HG03103 (cell line): ENCODE results near the gene DCLK2.

Experiments used
- ATAC-seq: cut with Tn5 transposase; IDR thresholded peaks from one replicate; pipeline ENCODE4 v1.9.1; 2021; ENCODE audit warnings: low read depth; ENCODE audit not compliant: unreplicated experiment

Gene DCLK2

DNA sequence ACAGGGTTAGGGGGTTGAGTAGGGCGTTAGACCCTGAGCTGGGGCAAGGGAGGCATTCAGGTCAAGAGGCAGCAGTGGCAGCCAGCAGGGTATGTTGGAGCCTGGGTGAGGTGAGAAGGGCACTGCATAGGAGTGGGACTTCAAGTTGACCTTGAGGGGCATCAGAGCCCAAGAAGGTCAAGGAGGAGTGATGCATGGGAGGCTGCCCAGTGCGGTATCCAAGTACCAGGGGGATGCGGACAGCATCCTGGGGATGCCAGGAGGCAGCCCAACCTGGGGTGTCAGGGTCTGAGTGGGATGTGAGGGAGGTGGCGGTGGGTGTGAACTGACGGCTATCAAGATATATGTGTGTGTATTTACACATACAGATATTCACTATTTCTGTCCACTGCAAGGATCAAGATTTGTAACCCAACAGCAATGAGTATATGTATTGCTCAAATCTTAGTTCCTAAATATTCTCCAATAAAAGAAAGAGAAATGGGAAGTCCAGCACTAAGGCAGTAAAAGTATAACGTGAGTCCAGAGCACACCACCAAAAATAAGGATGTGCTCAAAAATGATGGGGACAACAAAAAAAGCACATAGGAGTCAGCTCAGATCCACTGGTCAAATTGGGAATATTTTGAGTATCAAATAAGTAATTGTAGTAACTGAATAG lies 9.8 kb upstream of the DCLK2 start:
- ATAC-seq: no peak

DNA sequence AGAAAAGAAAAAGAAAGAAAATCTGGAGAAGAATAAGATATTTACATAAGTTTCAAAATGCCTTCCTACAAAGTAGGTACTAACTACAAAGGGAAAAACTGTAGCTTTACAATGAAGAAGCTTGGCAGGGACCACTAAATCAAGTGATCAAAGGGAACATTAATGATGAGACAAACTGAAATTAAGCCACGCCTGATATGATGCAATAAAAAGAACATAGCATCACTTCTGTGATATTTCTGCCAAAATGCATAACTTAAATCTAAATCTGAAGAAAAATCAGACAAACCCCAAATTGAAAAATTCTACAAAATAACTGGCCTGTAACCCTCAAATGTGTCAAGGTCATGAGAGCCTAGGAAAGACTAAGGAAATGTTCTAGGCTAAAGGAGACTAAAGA lies 8.9 kb upstream of the DCLK2 start:
- no peak for ATAC-seq

DNA sequence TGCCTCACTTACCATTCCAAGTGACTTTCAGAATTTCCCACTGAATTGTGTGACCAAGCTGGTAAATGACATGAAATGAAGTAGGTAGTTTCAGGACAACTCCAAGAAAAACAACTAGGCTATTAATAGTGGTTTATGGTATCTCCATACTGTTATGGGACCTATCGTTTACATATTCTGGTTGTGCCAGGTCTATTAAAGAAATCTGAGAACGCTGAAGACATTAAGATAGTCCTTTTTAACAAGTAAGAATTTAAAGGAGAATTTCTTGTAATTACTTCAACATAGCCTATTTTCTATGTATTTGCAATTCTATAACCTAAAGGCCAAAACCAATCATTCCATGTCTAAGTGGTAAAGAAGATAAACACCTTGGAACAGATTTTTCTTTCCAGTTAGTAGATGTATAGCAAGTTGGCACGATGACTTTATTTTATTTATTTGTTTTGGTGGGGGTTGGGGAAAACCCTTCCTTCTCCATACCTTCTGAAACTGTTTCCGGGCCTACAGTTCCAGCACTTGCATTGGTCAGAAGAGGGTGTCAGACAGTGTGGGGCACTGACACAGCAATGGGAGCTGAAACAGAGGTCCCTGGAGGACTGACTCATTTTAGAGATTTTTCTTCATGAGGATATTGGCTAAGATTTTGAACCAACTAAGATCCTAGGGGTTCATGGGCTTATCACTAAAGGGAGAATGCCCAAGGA lies 7.6 kb upstream of the DCLK2 start:
- ATAC-seq: no peak

DNA sequence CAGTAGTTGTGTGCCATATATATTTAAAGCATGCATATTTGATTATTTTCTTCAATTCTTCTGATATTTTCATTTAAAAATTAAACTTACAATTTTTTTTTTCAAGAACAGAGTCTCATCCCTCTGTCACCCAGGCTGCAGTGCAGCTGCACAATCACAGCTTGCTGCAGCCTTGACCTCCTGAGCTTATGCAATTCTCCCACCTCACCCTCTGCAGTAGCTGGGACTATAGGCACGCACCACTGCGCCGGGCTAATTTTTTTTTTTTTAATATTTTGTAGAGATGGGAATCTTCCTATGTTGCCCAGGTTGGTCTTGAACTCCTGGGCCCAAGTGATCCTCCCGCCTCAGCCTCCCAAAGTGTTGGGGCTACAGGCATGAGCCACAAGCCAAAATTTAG lies 5.8 kb upstream of the DCLK2 start:
- ATAC-seq: no peak

DNA sequence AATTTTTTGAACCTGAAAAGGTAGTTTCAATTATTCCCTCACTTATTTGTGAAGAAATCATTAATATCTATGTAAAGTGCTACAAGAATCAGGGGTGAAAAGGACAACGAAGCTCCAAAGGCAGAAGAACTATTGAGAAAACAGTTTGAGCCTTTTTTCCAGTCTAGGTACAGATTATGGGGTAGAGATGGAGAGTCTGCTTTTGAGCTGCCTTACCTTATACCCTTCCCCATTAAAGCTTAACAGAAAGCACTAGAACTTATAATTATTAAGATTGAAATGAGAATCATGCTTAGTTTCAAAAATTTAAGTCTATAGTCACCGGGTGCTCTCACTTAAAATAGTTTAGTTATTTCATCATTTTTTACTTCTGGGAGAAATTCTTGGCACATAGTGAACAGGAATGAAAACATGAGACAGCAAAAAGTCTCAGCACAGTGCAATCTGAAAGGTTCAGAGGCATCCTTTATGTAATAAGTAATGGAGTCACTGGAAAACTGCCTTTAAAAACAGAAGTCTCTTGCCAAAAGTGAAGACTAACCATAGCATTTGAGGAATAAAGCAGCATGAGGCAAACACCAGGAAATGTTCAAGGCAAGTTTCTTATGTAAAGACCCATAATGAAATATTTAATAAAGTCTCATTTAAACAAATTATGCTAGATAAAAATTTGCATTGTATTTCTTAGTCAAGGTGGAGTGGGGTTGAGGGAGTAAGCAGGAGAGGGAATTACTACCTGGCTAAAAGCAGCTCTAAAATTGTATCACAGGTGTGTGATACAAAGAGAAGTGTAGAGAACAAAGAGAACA lies 5.1 kb upstream of the DCLK2 start:
- no peak for ATAC-seq

DNA sequence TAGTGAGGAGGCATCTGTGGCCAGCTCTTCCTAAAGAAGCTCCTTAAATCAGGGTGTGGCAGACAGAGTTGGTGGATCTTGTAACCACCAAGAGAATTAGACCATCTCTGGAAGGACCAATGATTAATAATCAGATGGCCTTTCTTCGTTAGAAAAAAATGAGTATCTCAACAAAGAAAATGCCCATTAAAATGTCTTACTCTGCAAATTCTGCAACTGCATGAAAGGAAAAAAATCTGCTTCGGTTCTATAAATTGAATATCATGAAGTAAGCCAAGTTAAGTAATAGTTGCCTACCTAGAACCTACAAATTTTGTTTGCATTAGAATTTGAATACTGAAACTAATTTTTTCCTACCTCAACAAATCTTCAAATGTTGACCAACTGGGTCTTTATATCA lies 4.2 kb upstream of the DCLK2 start:
- ATAC-seq: no peak

DNA sequence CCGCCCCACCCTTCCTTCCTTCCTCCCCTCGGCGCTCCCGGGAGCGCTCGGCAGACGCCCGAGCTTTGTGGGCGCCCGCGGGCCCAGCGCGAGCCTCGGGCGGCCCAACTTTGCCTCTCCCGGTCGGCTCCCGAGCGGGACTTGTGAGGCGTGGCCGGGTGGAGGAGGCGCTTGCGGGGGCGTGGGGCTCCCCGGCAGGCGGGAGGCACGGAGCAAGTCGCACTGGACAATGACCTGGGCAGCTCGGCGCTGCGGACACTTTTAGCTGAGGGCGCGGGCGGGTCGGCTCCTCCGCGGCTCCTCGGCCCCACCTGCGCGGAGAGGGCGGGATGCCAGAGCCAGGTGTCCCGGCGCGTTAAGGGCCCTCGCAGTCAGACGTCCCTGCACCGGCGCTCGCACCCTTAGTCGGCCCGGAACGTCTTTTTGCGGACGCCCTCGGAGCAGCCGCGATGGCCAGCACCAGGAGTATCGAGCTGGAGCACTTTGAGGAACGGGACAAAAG lies 385 bp downstream of the DCLK2 start:
- ATAC-seq: no peak

DNA sequence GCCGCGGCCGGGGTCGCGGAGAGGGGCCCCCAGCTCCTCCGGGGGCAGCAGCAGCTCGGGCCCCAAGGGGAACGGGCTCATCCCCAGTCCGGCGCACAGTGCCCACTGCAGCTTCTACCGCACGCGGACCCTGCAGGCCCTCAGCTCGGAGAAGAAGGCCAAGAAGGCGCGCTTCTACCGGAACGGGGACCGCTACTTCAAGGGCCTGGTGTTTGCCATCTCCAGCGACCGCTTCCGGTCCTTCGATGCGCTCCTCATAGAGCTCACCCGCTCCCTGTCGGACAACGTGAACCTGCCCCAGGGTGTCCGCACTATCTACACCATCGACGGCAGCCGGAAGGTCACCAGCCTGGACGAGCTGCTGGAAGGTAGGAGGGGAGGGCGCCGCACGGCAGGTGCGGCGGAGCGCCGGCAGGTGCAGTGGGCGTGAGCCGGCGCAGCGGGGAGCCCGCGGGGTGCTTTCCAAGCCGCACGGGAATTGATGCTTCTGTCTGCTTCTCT lies 886 bp downstream of the DCLK2 start:
- no peak for ATAC-seq

DNA sequence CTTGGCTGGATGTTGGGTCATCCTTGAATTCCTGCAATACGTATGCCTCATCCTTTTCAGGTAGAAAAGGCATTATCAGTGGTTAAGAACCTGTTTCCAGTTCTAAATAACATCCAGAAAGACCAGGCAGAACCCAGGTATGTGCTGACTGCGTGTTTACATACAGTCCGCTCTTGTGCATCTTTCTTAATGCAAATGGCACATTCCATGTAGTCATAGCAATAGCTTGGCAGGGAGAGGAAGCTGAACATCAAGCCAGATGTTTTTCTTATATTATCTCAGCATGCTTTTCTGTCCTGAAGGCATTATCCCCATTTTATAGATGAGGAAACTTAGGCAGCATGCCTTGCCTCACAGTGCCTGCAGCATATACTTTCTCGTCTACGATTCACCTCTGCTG lies 2.1 kb downstream of the DCLK2 start:
- no peak for ATAC-seq

DNA sequence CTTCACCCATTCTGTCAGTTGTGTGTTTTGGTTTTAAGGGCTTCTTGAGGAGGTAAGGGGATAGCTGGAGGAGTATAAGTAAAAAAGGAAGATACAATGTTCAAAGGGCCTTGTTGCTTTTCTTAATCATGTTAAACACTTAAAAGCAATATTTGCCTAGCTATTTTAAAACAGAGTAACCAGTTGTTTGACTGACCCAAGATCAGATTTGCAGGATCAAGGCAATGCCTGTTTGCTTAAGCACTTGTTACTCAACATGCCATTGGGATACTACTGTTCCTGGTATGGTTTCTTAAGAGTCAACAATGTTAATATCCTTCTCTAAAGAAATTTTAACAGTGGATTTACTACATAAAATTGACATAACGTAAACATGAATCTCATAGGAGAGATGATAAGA lies 2.6 kb downstream of the DCLK2 start:
- ATAC-seq: no peak

DNA sequence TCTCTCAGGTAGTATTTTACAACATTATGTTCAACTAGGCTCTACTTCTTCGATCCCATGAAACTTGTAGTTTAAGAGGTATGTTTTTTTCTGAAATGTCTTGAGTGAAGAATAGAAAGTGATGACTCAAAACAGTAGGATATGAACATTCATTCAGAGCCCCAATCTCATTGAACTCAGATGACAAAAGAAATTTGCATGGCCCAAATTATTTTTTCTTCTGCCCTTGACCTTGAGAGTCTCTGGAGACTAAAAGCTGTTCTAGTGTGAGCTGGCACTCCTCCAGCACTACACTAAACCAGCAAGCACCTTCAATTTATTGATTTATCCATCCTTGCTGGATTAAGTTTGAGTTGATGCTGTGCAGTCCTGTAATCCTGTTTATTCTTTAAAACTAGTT lies 4.0 kb downstream of the DCLK2 start:
- peak; percentile 76 for ATAC-seq

DNA sequence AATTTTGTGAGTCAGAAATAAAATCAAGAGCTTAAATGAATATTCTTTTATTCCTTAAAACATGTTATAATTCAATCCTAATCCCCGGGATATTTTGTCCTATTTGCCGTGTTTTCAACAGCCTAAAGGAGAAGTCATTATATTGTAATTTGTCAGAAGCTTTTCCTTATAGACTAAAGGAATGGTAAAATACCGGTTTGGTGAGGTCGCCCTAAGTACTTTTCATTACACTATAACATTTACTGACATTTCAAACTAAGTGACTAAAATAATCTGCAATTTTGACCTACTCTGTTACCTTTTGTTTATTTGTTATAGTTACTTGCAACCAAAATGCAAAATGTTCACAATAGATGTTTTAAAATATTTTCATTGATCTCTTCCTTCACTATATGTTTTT lies 8.8 kb downstream of the DCLK2 start:
- ATAC-seq: no peak

DNA sequence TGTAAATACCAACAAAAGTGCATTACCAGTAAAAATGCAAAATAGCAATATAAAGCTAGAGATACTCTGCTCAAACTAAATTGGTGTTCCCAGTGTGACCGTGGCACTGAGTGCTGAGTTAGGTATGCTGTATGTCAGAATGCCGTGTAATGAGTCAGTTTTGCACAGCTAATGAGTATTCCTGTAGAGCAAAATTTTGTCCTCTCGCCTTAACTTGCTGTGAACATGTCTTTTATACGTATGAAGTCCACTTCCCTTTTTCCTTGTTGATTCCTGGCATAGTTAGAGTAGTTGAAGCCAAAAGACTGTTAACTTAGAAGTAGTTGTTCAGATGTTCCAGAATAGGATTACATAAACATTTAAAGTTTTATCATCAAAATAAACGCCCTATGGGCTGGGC lies 11.5 kb downstream of the DCLK2 start:
- no peak for ATAC-seq

DNA sequence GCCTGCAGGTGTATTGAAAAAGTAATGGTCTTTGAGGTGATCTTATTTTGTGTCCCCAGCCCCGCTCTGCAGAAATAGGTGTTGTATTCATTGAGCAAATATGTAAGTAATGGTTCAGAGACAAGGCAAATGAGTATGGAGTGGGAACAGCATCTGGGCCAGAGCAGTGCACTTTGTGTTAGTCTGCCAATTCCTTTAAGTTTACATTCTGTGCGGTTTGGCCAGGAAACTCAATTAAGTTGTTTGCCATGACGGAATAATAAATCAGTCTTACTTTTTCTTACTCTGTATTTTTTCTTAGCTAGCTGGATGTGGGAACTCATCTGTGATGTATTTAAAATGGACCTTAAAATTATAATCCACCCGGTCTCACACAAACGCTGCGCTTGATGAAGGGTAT lies 12.6 kb downstream of the DCLK2 start:
- no peak for ATAC-seq

DNA sequence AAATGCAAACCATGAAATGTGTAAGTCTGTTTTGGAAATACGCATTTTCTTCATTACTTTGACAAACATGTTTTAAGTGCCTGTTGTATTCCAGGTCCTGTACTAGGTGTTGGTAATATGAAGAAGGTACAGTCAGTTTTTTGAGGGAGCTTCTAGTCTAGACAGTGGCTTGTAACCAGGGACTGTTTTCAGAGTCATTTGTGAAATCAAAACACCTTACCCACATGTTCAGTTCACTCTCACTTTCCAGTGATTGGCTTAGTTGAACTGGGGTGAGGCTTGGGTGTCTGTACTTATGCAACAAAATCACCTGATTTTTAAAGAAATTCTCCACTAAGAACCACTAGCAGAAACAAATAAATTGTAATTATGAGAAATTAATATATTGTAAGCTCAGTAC lies 16.4 kb downstream of the DCLK2 start:
- no peak for ATAC-seq

DNA sequence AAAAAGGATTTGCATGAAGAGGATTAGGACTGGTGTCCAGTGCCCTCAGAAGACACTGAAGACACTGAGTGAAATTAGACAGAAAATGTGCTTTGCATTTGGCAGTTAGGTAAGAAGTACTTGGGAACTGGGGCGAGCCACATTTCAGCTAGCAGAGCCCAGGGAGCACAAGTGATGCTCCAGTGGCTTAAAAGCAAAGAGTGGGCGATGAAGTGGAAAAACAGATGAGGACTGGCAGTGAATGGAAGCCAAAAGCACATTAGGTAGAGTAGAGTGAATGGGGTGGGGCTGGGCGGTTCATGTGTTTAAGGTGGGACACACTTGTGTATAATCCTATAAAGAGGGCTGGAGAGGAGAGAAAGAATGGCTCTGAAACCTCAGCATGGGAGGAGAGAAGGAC lies 18.4 kb downstream of the DCLK2 start:
- no peak for ATAC-seq

DNA sequence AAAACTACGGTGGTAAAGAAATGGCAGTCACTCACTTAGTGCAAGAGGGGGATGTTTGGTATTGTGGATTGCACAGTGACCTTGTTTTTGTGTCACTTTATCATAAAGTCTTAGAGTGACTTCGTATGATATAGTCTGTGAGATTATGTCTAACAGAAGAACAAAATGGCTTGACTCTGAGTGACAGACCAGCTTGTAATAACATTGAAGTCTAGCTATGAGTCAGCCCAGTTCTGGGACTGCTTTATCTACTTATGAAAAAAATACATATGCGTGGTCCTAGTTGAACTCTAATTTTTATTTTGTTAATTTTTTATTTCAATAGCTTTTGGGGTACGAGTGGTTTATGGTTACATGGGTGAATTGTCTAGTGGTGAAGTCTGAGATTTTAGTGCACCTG lies 20.0 kb downstream of the DCLK2 start:
- no peak for ATAC-seq

DNA sequence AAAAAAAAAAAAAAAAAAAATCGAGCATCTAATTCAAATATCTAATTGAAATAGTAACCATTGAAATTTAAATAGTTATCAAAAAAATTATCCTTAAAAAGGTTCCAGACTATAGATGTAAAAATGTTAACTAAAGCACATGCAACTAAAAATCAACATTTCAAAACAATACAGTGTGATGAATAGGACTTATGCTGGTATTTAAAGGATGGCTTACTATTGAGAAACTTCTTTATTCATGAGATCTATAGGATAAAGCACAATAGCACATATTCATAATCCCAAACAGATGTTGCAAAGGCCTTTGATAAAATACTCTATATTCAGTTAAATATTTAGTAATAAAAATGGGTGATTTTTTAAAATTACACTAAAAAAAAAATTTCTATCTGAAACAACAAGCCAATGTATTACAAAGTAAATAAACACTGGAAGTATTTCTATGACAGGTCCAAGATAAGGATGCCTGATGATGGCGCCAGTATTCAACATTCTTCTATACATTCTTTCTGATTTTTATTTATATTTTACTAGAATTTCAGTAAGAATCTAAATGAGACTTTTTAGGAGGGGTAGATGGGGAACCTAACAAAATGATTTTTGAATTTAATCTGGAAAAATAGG lies 26.3 kb downstream of the DCLK2 start:
- no peak for ATAC-seq

DNA sequence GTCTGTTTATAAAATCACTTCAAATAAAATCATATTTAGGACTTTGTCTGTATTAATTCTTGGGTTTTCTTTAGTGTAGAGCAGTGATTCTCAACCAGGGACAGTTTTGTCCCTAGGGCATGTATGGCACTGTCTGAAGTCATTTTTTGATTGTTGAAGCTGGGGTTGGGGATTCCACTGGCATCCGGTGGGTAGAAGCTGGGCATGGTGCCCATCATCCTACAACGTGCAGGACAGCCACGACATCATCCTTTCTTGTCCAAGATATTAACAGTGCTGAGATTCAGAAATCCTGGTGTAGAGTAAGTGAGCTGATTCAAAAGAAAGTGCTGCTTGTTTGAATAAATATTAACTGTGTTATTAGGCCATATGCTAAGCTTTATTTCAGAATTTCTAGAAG lies 28.6 kb downstream of the DCLK2 start:
- ATAC-seq: no peak

DNA sequence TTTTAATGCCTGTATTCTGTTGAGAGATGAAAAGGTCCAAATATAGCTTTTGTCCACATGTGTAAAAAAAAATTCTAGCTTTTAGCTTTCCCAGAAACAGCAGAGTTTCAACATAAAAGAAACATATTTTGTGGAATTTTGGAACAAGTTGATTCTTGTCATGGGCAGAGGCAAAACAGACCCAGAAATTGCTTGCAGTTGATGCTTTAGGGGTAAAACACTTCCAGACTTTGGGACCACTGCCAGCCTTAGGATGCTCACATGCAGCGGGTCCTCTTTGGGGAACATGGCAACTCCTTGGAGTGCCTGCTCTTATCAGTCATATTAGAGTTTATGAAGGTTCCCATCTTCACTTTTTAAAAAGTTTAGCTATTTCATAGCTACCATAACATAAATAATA lies 30.4 kb downstream of the DCLK2 start:
- no peak for ATAC-seq

DNA sequence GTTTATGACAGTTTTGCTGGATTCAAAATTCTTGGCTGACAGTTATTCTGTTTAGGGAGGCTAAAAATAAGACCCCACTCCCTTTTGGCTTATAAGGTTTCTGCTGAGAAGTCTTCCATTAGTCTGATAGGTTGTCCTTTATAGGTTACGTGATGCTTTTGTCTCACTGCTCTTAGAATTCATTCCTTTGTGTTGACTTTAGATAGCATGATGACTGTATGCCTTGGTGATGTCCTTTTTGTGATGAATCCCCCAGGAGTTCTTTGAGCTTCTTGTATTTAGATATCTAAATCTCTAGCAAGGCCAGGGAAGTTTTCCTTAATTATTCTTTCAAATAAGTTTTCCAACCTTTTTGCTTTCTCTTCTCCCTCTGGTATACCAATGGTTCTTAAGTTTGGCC lies 36.4 kb downstream of the DCLK2 start:
- no peak for ATAC-seq
